Stimulated activated CD4-positive, alpha-beta T cell treated with anti-CD3 and anti-CD28 coated beads, Interleukin-15, amount 100 ng/mL, for 1 hour (primary cell): ENCODE measurements around the gene LRBA.

Experiments
- DNase-seq, 2 donors: peaks; one replicate each; pipeline ENCODE4 v3.0.0-alpha.2; 2020; ENCODE audit warnings: low read depth in 1 of 2, low spot score in 1 of 2

LRBA gene

GRCh38 chr4:150379454-150379853 lies 635.6 kb downstream of the LRBA start:
- DNase-seq, result no peak

DNA sequence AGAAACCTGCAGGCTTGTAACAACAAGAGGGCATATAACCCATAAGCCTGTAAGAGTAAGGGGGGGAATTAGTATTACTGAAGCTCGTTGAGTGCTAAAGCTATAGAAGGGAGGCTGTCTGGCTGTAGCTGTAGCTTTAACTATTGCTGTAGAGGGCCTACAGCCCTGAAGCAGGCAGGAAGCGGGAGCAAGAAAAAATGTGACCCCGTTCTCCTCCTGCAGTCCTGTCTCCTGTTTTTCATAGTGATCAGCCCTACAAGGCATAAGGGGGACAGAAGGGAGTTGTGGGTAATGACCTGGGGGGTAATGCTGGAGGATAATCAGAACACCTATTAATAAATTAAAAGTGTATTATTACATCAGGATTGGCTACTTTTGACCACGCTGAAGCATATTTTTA lies 640.1 kb downstream of the LRBA start:
- DNase-seq, result no peak

- no peak for DNase-seq
Measured at GRCh38 chr4:150371869-150372268, 643.2 kb downstream of the LRBA start.

GRCh38 chr4:150369434-150370380 lies 645.4 kb downstream of the LRBA start:
- no peak for DNase-seq

DNA sequence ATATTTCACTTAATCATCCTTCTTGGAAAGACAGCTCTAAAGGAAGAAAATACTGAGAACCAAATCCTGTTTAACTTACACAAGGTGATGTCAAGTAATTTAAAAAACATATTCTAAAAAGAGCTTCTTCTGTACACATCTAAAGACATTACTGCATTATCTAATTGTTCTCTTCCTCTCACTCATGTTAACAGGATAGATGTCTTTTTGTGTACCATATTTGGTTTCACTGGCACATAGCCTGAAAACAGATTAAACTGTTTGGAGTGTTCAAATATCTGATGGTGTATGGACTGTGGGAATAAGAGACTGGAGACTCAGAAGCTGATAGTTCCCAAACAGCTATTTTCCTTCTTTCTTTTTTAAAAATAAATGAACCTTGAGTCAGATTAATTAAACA lies 646.4 kb downstream of the LRBA start:
- DNase-seq, result no peak

DNA sequence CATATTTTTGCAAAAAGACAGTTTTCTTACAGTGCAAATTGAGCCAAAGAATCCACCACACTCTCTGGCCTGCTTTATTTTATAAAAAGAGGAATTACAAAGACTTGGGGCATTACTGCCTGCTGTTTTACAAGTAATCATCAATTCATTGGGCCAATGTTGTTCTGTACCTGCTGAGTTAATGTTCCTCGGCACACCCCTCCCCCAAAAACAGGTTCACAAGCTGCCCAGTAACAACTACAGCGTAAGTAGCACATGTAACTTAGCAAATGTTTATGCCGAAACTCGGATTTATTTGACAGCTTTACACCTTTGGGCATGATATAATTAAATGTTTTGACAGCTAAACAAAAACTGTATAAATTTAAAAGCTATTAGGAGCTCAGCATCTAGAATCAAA lies 647.8 kb downstream of the LRBA start:
- DNase-seq, result no peak

DNA sequence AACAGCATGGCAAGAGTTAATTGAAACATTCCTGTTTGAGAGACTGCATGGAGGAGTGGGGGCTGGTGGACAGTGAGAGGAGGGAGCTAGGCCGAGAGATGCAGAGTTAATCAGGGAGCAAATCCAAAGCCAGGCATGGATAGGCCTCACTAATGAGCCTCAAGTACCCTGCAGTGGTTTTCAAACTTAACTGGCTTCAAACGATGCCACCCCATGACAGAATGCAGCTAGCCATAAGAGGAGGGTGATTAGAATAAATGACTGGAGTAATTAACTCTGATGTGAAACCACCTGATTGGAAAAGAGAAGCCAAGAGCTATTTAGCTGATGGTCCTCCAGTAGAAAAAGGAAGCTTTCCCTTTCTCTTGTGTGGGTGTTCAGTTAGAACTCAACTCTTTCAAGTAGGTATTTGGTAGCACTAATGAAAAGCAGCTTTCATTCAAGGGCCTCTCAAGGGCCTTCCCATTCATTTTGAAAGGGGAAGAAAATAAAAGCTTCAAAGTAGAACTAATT lies 648.5 kb downstream of the LRBA start:
- DNase-seq, result no peak

DNA sequence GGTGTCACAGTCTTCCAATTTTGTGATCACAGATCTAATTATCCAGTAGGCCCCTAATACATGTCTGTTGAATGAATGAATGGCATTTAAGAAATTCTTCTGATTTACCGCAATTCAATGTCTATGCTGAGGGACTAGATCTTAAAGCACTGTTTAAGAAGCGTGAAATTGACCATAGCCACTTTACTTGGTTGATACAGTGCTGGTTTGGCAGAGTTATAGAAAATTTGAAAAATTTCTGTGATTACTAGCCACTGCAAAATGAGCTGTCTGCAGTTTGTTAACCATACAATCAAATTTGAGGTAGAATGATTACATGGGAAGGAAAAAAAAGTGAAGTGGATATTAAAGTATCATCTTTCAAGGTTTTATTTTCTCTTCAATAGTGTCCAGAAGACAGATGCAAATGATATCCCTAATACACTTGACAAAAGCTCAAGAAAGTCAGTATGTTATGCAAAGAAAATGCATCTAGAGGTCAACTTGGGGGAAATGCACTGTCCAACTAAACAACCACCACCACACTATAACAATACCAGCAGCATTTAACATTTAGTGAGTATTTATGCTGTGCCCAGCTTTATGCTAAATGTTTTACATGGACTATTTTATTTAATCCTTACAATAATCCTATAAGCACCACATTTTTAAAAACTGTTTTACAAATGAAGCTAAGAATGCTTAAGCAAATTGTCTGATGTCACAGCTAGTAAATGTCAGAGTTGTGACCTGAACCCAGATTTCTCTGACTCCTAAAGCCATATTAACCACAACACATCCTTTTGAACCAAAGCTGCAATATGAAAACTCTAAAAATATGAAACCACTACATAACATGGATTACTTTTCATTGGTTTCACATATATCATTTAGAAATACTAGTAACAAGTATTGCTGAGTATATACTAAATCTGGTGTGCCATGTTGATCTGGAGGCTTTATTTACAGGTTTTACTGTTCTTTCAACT lies 651.1 kb downstream of the LRBA start:
- DNase-seq, result no peak

GRCh38 chr4:150358691-150359090 lies 656.4 kb downstream of the LRBA start:
- no peak for DNase-seq

DNA sequence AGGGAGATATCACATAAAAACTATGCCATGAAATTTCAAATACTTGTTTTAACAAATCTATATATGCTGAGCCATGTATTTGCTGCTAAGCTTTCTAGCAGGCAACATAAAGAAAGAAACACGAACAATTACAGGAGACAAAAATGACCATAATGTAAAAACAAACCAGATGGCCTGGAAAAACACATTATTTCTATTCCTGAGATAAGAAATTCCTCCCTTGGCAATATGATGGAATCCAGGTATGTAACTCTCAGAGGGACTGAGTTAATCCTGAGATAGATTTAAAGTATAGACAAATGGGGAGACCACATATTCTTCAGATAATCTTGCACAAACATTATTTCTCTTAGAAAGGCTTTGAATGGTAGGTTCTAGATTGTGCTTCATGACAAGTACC lies 657.3 kb downstream of the LRBA start:
- DNase-seq, result no peak

DNA sequence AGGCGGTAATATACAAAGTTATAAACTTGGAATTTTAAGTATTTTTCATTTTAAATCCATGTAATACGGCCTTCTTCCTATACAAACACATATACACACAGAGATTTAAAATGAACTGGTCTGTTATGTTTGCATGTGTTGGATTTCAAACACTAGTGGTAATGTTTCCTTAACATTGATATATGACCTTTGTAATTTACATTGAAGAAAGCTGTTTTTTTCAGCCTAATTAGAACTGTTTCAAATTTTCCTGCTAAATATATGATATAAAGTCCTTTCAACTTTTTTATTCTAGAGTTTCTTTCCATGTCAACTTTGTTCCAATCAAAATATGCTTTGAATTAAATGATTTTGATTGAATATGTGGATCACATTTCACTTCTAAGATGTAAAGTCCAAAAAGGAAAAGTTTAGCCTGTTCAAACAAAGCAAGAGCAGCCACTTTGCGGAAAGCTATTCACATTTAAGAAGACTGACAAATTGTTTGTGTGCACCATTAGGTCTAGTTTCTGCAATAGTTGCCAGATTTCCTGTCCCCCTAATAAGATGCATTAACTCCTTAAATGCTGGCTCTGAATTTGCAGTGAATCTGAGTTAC lies 659.1 kb downstream of the LRBA start:
- DNase-seq, result no peak

DNA sequence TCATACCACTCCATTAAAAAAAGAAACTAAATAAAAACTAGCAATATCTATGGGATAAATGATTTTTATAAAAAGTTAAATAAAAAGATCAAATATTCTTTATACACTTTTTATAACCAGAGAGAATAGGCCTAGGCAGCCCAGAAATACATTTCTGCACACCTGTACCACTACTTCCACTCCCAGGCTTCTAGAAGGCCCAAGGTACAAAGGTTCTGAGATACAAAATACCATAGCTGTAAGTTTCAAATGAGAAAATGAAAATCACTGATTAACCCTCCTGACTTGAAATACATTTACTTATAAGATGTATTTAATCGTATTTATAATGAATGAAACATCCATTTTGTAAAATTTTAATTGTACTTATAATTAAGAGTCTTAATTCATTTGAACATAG lies 659.7 kb downstream of the LRBA start:
- no peak for DNase-seq

DNA sequence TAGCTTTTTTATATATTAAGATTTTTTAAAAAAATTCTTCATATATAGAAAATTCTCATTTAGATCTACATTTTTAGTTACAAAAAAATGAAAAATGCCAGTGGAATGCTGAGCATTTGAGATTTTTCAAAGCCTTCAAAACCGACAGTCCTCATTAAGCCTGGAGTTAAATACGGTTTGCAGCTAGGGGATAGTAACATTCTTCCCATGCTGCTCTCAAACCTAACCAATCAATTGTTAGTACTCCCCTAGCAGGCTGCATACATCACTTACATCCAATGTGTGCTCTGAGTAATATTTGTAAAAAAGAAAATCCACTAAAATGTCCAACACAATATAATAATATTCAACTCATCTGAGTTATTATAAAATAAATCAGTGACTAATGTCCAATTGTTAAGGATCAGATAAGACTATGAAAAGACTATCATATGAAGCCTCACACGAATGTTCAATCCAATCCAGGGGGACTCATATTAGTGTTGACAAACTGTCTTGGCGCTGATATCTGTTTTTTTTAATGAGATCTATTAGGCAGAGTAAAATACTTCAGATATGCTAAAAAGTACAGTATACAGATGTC lies 660.8 kb downstream of the LRBA start:
- DNase-seq, result no peak

DNA sequence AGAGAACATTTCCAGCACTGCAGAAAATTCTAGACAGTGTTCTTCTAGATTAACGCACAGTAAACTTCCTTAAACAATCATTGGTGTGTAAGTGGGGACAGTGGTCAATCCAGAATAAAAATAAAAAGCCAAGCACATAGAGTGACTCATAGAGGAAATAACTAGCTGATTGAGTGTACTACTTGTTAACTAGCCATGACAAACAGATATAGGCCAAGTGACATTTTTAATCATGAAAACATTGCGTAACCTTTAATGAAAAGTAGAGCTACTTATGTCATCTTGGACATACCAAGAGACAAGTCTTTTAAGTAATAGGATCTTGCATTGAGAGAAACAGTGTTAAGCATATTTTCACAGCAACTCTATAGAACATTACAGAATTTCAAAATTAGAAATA lies 667.0 kb downstream of the LRBA start:
- no peak for DNase-seq

GRCh38 chr4:150345207-150345744 lies 669.8 kb downstream of the LRBA start:
- DNase-seq, result no peak

DNA sequence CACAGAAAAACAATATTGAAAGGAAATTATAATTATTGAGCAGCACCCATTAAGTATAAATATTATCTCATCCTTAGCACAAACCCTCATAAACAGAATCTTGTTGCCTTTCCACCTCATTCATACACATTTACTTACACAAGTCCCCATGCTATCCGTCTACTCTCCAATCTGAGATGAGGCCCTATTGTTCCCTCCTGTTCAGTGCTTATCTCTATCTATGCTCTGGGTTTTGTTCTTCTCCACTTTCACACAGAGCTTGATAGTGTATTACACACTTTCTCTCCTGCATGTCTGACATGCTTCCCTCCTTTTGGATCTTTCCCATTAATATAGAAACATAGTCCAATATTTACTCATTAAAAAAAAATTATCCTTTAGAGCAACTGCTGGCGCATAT lies 671.3 kb downstream of the LRBA start:
- no peak for DNase-seq

DNA sequence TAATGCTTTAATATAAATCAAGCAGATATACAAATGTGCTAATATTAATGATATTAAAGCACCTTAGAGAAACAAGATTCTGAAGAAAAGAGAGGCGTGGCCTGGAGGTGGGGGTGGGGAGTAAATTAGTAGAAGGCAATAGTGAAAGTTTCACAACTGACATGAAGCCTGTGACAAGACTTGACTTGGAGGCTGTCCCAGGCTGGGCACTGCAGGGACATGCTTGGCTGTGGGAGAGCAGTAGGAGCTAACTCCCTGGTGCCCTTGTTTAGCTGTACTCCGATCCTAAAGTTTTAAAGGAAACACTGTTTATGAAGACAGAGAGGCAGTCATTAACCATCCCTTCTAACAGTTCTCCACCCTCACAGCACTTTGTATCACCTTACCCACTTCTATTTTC lies 672.1 kb downstream of the LRBA start:
- DNase-seq, result no peak

DNA sequence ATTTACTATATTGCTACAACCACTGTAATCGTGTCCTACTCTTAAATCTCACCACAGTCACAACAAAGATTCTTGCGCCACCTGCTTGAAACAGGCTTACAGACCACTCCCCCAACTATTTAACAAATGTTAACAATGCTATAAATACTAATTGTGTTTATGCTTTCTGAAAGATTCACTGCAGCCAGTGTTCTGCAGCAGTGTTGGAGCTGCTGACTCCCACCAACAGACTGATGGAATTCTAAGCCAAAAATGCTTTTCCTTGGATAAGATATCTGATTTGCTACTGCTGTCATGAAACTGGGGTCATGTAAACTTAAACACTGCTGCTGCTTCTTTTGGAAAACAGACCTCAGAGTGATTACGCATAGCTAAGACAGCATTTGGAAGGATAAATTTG lies 677.4 kb downstream of the LRBA start:
- no peak for DNase-seq

DNA sequence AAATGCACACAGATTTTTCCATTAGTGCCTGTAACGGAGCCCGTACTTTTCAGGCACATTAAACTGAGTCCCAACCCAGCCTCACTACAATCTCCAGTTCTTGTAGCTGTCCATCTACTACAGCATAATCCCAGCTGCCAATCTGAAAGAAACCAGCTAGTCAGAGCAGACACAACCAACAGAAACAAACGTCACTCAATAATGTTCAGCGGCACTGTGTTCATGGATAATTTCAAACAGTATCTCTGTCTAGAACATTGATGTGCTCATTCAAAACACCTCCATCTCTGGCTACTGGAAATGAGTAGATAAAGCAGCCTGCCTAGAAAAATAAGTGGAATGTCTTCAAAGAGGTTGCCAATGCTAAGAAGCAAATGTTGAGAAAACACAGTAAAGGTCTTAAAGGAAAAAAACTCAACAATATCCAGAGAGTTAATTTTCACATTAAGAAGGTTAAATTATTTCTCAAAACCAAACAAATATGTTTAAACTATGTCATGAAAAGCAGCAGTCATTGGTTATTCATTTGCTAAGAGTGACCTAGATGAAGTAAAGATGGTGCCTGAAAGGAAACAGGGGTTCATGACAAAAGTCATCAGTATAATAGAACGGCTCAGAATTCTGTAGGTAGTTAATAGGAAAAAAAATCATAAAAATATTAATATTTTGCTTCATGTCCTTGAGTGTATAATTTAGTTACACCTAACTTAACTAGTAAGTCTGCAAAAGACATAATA lies 678.2 kb downstream of the LRBA start:
- DNase-seq, result no peak

GRCh38 chr4:150332961-150333360 lies 682.1 kb downstream of the LRBA start:
- no peak for DNase-seq
